DOHH2 (cell line): ENCODE results near the gene TLDC2.

ENCODE experiments used
- H3F3A ChIP-seq: fragments of 200-600 bp; sonication (generic), shearing (Covaris generic); 2 replicates; pipeline ENCODE4 v1.6.0; 2016; ENCODE audit warnings: antibody characterized with exemption, mild to moderate bottlenecking; ENCODE audit not compliant: control insufficient read depth, insufficient read depth
- H3K27ac ChIP-seq: fragments of 200-600 bp; sonication (generic); 2 replicates; pipeline ENCODE4 v1.5.1; 2014; ENCODE audit warnings: low read depth, mild to moderate bottlenecking, low read length, moderate library complexity
- H3K27me3 ChIP-seq: fragments of 200-600 bp; sonication (generic); 2 replicates; pipeline ENCODE4 v1.6.1; 2014; ENCODE audit warnings: mild to moderate bottlenecking, low read length, mixed read lengths; ENCODE audit not compliant: control insufficient read depth
- H3K36me3 ChIP-seq: fragments of 200-600 bp; sonication (generic); 2 replicates; pipeline ENCODE4 v1.6.1; 2014; ENCODE audit warnings: mild to moderate bottlenecking, low read length, moderate library complexity, mixed read lengths; ENCODE audit not compliant: control insufficient read depth
- H3K4me1 ChIP-seq: fragments of 200-600 bp; sonication (generic); 2 replicates; pipeline ENCODE4 v1.6.1; 2014; ENCODE audit warnings: mild to moderate bottlenecking, low read length, mixed read lengths; ENCODE audit not compliant: control insufficient read depth
- H3K4me2 ChIP-seq: fragments of 200-600 bp; sonication (generic); 2 replicates; pipeline ENCODE4 v1.6.0; 2014; ENCODE audit warnings: mild to moderate bottlenecking, low read length, moderate library complexity
- H3K4me3 ChIP-seq: fragments of 200-600 bp; sonication (generic); 2 replicates; pipeline ENCODE4 v1.5.1; 2014; ENCODE audit warnings: mild to moderate bottlenecking, low read length, mixed read lengths
- H3K79me2 ChIP-seq: fragments of 200-600 bp; sonication (generic); 2 replicates; pipeline ENCODE4 v1.6.1; 2014; ENCODE audit warnings: mild to moderate bottlenecking, low read length, mixed read lengths; ENCODE audit not compliant: control insufficient read depth
- H3K9me2 ChIP-seq: fragments of 200-600 bp; sonication (generic); replicated peaks from 2 replicates; pipeline ENCODE4 v1.6.1; 2014; ENCODE audit warnings: mild to moderate bottlenecking, low read length, mixed read lengths; ENCODE audit not compliant: control insufficient read depth
- H3K9me3 ChIP-seq: fragments of 200-600 bp; sonication (generic); 2 replicates; pipeline ENCODE4 v1.6.1; 2014; ENCODE audit warnings: antibody characterized with exemption, low read length, mixed read lengths; ENCODE audit not compliant: control insufficient read depth, insufficient read depth
- H4K20me1 ChIP-seq: fragments of 200-600 bp; sonication (generic); 2 replicates; pipeline ENCODE4 v1.6.0; 2014; ENCODE audit warnings: low read depth, mild to moderate bottlenecking, antibody characterized with exemption, low read length, moderate library complexity; ENCODE audit not compliant: control insufficient read depth, insufficient read depth
- CTCF ChIP-seq: fragments of 200-600 bp; sonication (generic); IDR thresholded peaks from one replicate; pipeline ENCODE4 v1.5.1; 2014; ENCODE audit warnings: antibody characterized with exemption, mild to moderate bottlenecking, low read depth, low read length; ENCODE audit not compliant: poor library complexity, severe bottlenecking
- EZH2phosphoT487 ChIP-seq: fragments of 200-600 bp; sonication (generic); IDR thresholded peaks from 2 replicates; pipeline ENCODE4 v1.6.1; 2017; ENCODE audit warnings: borderline replicate concordance, mild to moderate bottlenecking, antibody characterized with exemption, low read length, moderate library complexity, mixed read lengths

Gene TLDC2

GRCh38 chr20:36861625-36861874 is 14.4 kb upstream of the TLDC2 start:
- Histone ChIP-seq H3K4me2 (peak overlapping the region; percentile 51), H3K4me1 (peaks cover 33% of the 10 kb centered on the region), H3K27ac (no peak overlapping the region), H3K4me3 (peak overlapping the region; percentile 46; the same call in 1 of the 2 replicates), H3F3A (no peaks in the 10 kb centered on the region), H3K79me2 (peaks cover 9% of the 10 kb centered on the region), H3K9me2 (no peaks in the 10 kb centered on the region), H3K9me3 (no peaks in the 10 kb centered on the region), H3K36me3 (no peaks in the 10 kb centered on the region), H3K27me3 (peaks cover 8% of the 10 kb centered on the region; the same call in 1 of the 2 replicates), H4K20me1 (no peaks in the 10 kb centered on the region)
- TF ChIP-seq EZH2phosphoT487 (no peak), CTCF (no peak)

GRCh38 chr20:36861875-36862801 is 13.8 kb upstream of the TLDC2 start:
- Histone ChIP-seq H3K4me3 (peak overlapping the region; percentile 46), H3K4me2 (peak overlapping the region; percentile 51), H3K79me2 (peaks cover 9% of the 10 kb centered on the region), H3K27me3 (peaks cover 8% of the 10 kb centered on the region; the same call in 1 of the 2 replicates), H3F3A (no peaks in the 10 kb centered on the region), H3K27ac (no peak overlapping the region), H3K9me2 (no peaks in the 10 kb centered on the region), H3K36me3 (no peaks in the 10 kb centered on the region), H3K9me3 (no peaks in the 10 kb centered on the region), H3K4me1 (peaks cover 35% of the 10 kb centered on the region), H4K20me1 (no peaks in the 10 kb centered on the region)
- TF ChIP-seq CTCF (no peak), EZH2phosphoT487 (no peak)

GRCh38 chr20:36862857-36863668 is 12.9 kb upstream of the TLDC2 start:
- Histone ChIP-seq H3F3A (no peaks in the 10 kb centered on the region), H4K20me1 (no peaks in the 10 kb centered on the region), H3K9me3 (no peaks in the 10 kb centered on the region), H3K79me2 (peaks cover 9% of the 10 kb centered on the region), H3K27ac (no peak overlapping the region), H3K4me2 (peak overlapping the region; percentile 39; the same call in 1 of the 2 replicates), H3K36me3 (no peaks in the 10 kb centered on the region), H3K4me1 (peaks cover 40% of the 10 kb centered on the region), H3K9me2 (no peaks in the 10 kb centered on the region), H3K27me3 (peaks cover 8% of the 10 kb centered on the region; the same call in 1 of the 2 replicates), H3K4me3 (peak overlapping the region; percentile 63)
- TF ChIP-seq CTCF (no peak), EZH2phosphoT487 (no peak)
